Nucleus accumbens (tissue), 56 donors: ENCODE results near the gene YTHDF1.

Source experiments
- DNase-seq, 56 donors: peaks; one replicate each; lab custom pipeline; 2025; lab: John Stamatoyannopoulos, UW

Gene YTHDF1

GRCh38 chr20:63147532-63147931 lies 68.4 kb downstream of the YTHDF1 start:
- no peak for DNase-seq
